Measurements from ENCODE around the gene HSPA1L. TPM values are rescaled to one million over a fixed set of nuclear protein-coding genes. Genes with fewer than 3 reads are reported as not detected.

The HSPA1L gene
- total RNA-seq, 1 experiment from 2014 or later: 1.1 TPM

GRCh38 chr6:31763619-31763940 lies 51.5 kb downstream of the HSPA1L start:
- no peaks in the 10 kb centered on the region for H3K4me1 ChIP-seq (ENCODE audit: insufficient read depth, low read length, poor library complexity, severe bottlenecking)
- TF ChIP-seq EZH2 (IDR thresholded peaks at IDR 0.05; ENCODE audit: borderline replicate concordance, low read depth, low read length, poor library complexity, severe bottlenecking) (no peak), CTCF (conservative IDR thresholded peaks at IDR 0.05; ENCODE audit: low read depth, low read length) (no peak)
- peak overlapping the region; percentile 57 for H3K27ac ChIP-seq (ENCODE audit: low read depth, low read length, poor library complexity, severe bottlenecking)
- no peaks in the 10 kb centered on the region for H3K27me3 ChIP-seq (replicated peaks; ENCODE audit: insufficient read depth, low read depth, low read length, poor library complexity)
- peak; percentile 59 for DNase-seq (ENCODE audit: low spot score)
- BruUV-seq (replicated peaks): no TSS peak
- intact Hi-C loops (cut with micrococcal nuclease; ENCODE audit: unreplicated experiment): no loop called here
- ChIA-PET POLR2A (ENCODE audit: low non-redundant PET) (no interaction called here), CTCF (no interaction called here)
- peaks cover 53% of the 10 kb centered on the region for H3K36me3 ChIP-seq (ENCODE audit: insufficient read depth, low read length, poor library complexity, severe bottlenecking)
- no peaks in the 10 kb centered on the region for H3K9me3 ChIP-seq (ENCODE audit: low read depth, low read length, poor library complexity, severe bottlenecking)
- no peak overlapping the region for H3K4me3 ChIP-seq (ENCODE audit: low read depth, low read length, poor library complexity, severe bottlenecking)

GRCh38 chr6:31762878-31763618 lies 52.0 kb downstream of the HSPA1L start:
- intact Hi-C loops (cut with micrococcal nuclease; ENCODE audit: unreplicated experiment): no loop called here
- peak overlapping the region; percentile 57 for H3K27ac ChIP-seq (ENCODE audit: low read depth, low read length, poor library complexity, severe bottlenecking)
- BruUV-seq (replicated peaks): no TSS peak
- H3K4me3 ChIP-seq (ENCODE audit: low read depth, low read length, poor library complexity, severe bottlenecking): no peak overlapping the region
- H3K9me3 ChIP-seq (ENCODE audit: low read depth, low read length, poor library complexity, severe bottlenecking): no peaks in the 10 kb centered on the region
- H3K27me3 ChIP-seq (replicated peaks; ENCODE audit: insufficient read depth, low read depth, low read length, poor library complexity): no peaks in the 10 kb centered on the region
- ChIA-PET POLR2A (ENCODE audit: low non-redundant PET) (no interaction called here), CTCF (no interaction called here)
- TF ChIP-seq EZH2 (IDR thresholded peaks at IDR 0.05; ENCODE audit: borderline replicate concordance, low read depth, low read length, poor library complexity, severe bottlenecking) (no peak), CTCF (conservative IDR thresholded peaks at IDR 0.05; ENCODE audit: low read depth, low read length) (no peak)
- no peaks in the 10 kb centered on the region for H3K4me1 ChIP-seq (ENCODE audit: insufficient read depth, low read length, poor library complexity, severe bottlenecking)
- peaks cover 58% of the 10 kb centered on the region for H3K36me3 ChIP-seq (ENCODE audit: insufficient read depth, low read length, poor library complexity, severe bottlenecking)
- no peak for DNase-seq (ENCODE audit: low spot score)

GRCh38 chr6:31762356-31762755 lies 52.7 kb downstream of the HSPA1L start, which contains the start of gene SAPCD1:
Gene SAPCD1, plus strand, starts transcription at chr6:31762656. Its CDS starts 399 bp downstream, at chr6:31763055.
- Histone ChIP-seq H3K4me1 (ENCODE audit: insufficient read depth, low read length, poor library complexity, severe bottlenecking) (no peaks in the 10 kb centered on the region), H3K27ac (ENCODE audit: low read depth, low read length, poor library complexity, severe bottlenecking) (peak within 1 kb of the TSS; percentile 57), H3K9me3 (ENCODE audit: low read depth, low read length, poor library complexity, severe bottlenecking) (no peaks in the 10 kb centered on the region), H3K36me3 (ENCODE audit: insufficient read depth, low read length, poor library complexity, severe bottlenecking) (peaks cover 59% of the 10 kb centered on the region), H3K4me3 (ENCODE audit: low read depth, low read length, poor library complexity, severe bottlenecking) (no peak within 1 kb of the TSS), H3K27me3 (replicated peaks; ENCODE audit: insufficient read depth, low read depth, low read length, poor library complexity) (no peaks in the 10 kb centered on the region)
- intact Hi-C loops (cut with micrococcal nuclease; ENCODE audit: unreplicated experiment): no loop called here
- ChIA-PET CTCF (no interaction called here), POLR2A (ENCODE audit: low non-redundant PET) (no interaction called here)
- TF ChIP-seq CTCF (conservative IDR thresholded peaks at IDR 0.05; ENCODE audit: low read depth, low read length): no peak
- TF ChIP-seq EZH2 (IDR thresholded peaks at IDR 0.05; ENCODE audit: borderline replicate concordance, low read depth, low read length, poor library complexity, severe bottlenecking): no peak
- DNase-seq (ENCODE audit: low spot score): no peak
- BruUV-seq (replicated peaks): no TSS peak
